ENCODE results near the gene BACH2. TPM values are rescaled to one million over a fixed set of nuclear protein-coding genes. Genes with fewer than 3 reads are reported as not detected.

The BACH2 gene
- total and polyA plus RNA-seq, 12 donors = 0.16 to 4.7 (median 2.4) TPM

DNA sequence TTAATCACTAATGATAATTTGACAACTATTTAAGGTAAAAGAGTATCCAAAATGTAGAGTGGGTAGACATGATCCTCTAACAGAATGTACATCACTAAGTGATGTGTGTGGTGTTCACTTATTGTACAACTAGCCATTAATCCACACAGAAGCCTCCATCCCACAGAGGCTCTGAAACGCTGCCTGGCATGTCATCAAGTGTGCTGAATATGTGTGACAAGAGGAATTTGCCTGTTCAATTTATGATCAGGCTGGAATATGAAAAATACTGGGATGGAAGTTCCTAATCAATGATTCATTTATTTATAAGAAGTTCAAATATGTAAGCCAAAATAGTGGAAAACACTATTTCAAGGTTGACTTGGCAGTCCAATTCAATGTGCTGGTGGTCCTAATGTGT is 72.4 kb downstream of the BACH2 start:
- DNase-seq (no peak), ATAC-seq (no peak)
- Histone ChIP-seq H3K9me3 (peaks cover 0 to 18% (median 0%) of the 10 kb centered on the region in 11 donors), H3K4me1 (peaks cover 0 to 26% (median 12%) of the 10 kb centered on the region in 9 donors), H3K36me3 (no peaks in the 10 kb centered on the region), H3K27me3 (no peaks in the 10 kb centered on the region), H3K4me3 (no peak overlapping the region), H3K27ac (no peak overlapping the region)
- 89 to 90% methylated on average over 1 of the region's 1 CpG for WGBS, 2 donors
- TF ChIP-seq, protein P1, sequence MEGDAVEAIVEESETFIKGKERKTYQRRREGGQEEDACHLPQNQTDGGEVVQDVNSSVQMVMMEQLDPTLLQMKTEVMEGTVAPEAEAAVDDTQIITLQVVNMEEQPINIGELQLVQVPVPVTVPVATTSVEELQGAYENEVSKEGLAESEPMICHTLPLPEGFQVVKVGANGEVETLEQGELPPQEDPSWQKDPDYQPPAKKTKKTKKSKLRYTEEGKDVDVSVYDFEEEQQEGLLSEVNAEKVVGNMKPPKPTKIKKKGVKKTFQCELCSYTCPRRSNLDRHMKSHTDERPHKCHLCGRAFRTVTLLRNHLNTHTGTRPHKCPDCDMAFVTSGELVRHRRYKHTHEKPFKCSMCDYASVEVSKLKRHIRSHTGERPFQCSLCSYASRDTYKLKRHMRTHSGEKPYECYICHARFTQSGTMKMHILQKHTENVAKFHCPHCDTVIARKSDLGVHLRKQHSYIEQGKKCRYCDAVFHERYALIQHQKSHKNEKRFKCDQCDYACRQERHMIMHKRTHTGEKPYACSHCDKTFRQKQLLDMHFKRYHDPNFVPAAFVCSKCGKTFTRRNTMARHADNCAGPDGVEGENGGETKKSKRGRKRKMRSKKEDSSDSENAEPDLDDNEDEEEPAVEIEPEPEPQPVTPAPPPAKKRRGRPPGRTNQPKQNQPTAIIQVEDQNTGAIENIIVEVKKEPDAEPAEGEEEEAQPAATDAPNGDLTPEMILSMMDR (IDR thresholded peaks at IDR 0.05) = no peak
- intact Hi-C loops (cut with DNase I) = loop anchor here in 2 of 10 donors (10.0 kb wide), 2 partner anchors 51 to 71 kb away; partner anchors contain the start of gene BACH2 (in 1 of the 2)

DNA sequence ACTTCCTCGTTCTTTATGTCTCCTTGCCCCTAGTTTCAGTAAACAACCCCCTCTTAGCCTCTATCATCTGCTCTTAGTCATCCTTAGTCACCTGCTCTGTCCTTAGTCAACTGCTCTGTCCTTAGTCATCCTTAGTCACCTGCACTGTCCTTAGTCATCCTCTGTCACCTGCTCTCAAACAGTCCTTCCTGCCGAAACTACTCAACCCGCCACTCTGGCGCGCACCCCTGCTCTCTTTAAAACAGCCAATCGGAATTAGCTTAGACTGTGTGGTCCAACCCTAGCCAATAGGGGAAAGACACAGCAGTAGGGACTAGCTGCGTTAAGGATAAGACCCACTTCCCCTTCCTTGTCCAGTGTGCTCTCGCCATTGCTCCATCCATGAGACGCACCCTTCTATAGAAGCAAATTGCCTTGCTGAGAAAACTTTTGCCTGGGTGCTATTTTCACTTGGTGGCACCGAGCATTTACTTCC is 73.9 kb downstream of the BACH2 start:
- Histone ChIP-seq H3K36me3 (no peaks in the 10 kb centered on the region), H3K27ac (no peak overlapping the region), H3K9me3 (peaks cover 0 to 18% (median 0%) of the 10 kb centered on the region in 11 donors), H3K27me3 (no peaks in the 10 kb centered on the region), H3K4me3 (no peak overlapping the region), H3K4me1 (peaks cover 5 to 33% (median 17%) of the 10 kb centered on the region in 9 donors)
- TF ChIP-seq, protein P1 (IDR thresholded peaks at IDR 0.05) = no peak
- DNase-seq (no peak), ATAC-seq (no peak)
- 97 to 99% methylated on average over 10 of the region's 10 CpGs for WGBS, 2 donors
- intact Hi-C loops (cut with DNase I) = loop anchor here in 2 of 10 donors (10.0 kb wide), 2 partner anchors 52 to 72 kb away; partner anchors contain the start of gene BACH2 (in 1 of the 2)

DNA sequence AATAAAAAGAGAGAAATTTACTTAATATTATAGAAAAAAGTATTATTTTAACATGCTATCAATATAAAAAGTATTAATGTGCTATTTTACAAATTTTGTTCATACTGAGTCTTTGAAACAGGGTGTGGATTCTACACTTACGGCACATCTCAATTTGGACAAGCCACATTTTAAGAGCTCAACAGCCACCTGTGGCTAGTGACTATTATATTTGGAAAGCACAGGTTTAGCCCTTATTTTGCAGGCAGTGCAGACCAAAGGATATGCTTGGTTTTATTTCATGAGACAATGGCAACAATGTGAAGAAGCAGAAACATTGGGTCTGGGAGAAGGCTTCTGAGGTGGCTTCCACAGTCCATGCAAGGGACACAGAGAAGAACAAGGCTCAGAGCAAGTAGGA is 74.6 kb downstream of the BACH2 start:
- Histone ChIP-seq H3K27ac (no peak overlapping the region), H3K9me3 (peaks cover 0 to 18% (median 0%) of the 10 kb centered on the region in 11 donors), H3K4me1 (peaks cover 6 to 39% (median 21%) of the 10 kb centered on the region in 9 donors), H3K27me3 (no peaks in the 10 kb centered on the region), H3K4me3 (no peak overlapping the region), H3K36me3 (no peaks in the 10 kb centered on the region)
- TF ChIP-seq, protein P1 (IDR thresholded peaks at IDR 0.05) = no peak
- no peak for DNase-seq
- intact Hi-C loops (cut with DNase I) = loop anchor here in 2 of 10 donors (10.0 kb wide), 2 partner anchors 53 to 73 kb away; partner anchors contain the start of gene BACH2 (in 1 of the 2)
- ATAC-seq = no peak
- WGBS, 2 donors = 97 to 98% methylated on average over 1 of the region's 1 CpG

- peaks cover 0 to 18% (median 0%) of the 10 kb centered on the region in 11 donors for H3K9me3 ChIP-seq
- peaks cover 6 to 45% (median 24%) of the 10 kb centered on the region in 9 donors for H3K4me1 ChIP-seq
- H3K4me3 ChIP-seq = no peak overlapping the region
- intact Hi-C loops (cut with DNase I) = loop anchor here in 2 of 10 donors (10.0 kb wide), 2 partner anchors 53 to 73 kb away; partner anchors contain the start of gene BACH2 (in 1 of the 2)
- H3K27ac ChIP-seq = no peak overlapping the region
- DNase-seq = no peak
- no peaks in the 10 kb centered on the region for H3K27me3 ChIP-seq
- TF ChIP-seq, protein P1 (IDR thresholded peaks at IDR 0.05) = no peak
- 94 to 97% methylated on average over 4 of the region's 4 CpGs for WGBS, 2 donors
- ATAC-seq = no peak
- no peaks in the 10 kb centered on the region for H3K36me3 ChIP-seq
These were observed 75.2 kb downstream of the BACH2 start for GRCh38 chr6:90221403-90221802.

Measured in heart right ventricle (tissue), 16 donors.